Hematopoietic multipotent progenitor cell treated with erythropoietin and hydrocortisone succinate and interleukin-3 and kit ligand, for 17 days (in vitro differentiated cells): ENCODE results near the gene KHDRBS2.

Experiments
- DNase-seq: peaks from one replicate; pipeline ENCODE4 v3.0.0-alpha.2; 2015; ENCODE audit warnings: low spot score

Gene KHDRBS2

GRCh38 chr6:62013719-62014118 lies 272.3 kb downstream of the KHDRBS2 start:
- DNase-seq: no peak

GRCh38 chr6:62009445-62009844 lies 276.6 kb downstream of the KHDRBS2 start:
- DNase-seq: no peak

- DNase-seq: no peak
These were observed 296.4 kb downstream of the KHDRBS2 start for GRCh38 chr6:61989616-61990015.

GRCh38 chr6:61980622-61981021 lies 305.4 kb downstream of the KHDRBS2 start:
- DNase-seq: no peak

GRCh38 chr6:61977947-61978346 lies 308.1 kb downstream of the KHDRBS2 start:
- DNase-seq: no peak

- no peak for DNase-seq
These were observed 308.9 kb downstream of the KHDRBS2 start for GRCh38 chr6:61977099-61977498.

- no peak for DNase-seq
These were observed 326.8 kb downstream of the KHDRBS2 start for GRCh38 chr6:61959196-61959595.

- DNase-seq: no peak
These were observed 332.2 kb downstream of the KHDRBS2 start for GRCh38 chr6:61953851-61954250.

GRCh38 chr6:61951586-61951985 lies 334.4 kb downstream of the KHDRBS2 start:
- no peak for DNase-seq

- no peak for DNase-seq
These were observed 335.2 kb downstream of the KHDRBS2 start for GRCh38 chr6:61950811-61951210.

- DNase-seq: no peak
These were observed 336.1 kb downstream of the KHDRBS2 start for GRCh38 chr6:61949971-61950370.

- DNase-seq: no peak
These were observed 336.9 kb downstream of the KHDRBS2 start for GRCh38 chr6:61949161-61949560.

- DNase-seq: no peak
These were observed 338.6 kb downstream of the KHDRBS2 start for GRCh38 chr6:61947311-61947947.

- DNase-seq: no peak
These were observed 345.1 kb downstream of the KHDRBS2 start for GRCh38 chr6:61940919-61941318.

- DNase-seq: no peak
These were observed 350.7 kb downstream of the KHDRBS2 start for GRCh38 chr6:61935242-61935846.

- DNase-seq: no peak
These were observed 376.5 kb downstream of the KHDRBS2 start for GRCh38 chr6:61909486-61909885.

- no peak for DNase-seq
These were observed 384.3 kb downstream of the KHDRBS2 start for GRCh38 chr6:61901748-61902147.

- DNase-seq: no peak
These were observed 391.5 kb downstream of the KHDRBS2 start for GRCh38 chr6:61894536-61894935.

GRCh38 chr6:61887423-61887822 lies 398.6 kb downstream of the KHDRBS2 start:
- DNase-seq: no peak

- no peak for DNase-seq
These were observed 399.3 kb downstream of the KHDRBS2 start for GRCh38 chr6:61886608-61887259.

GRCh38 chr6:61869632-61870400 lies 416.2 kb downstream of the KHDRBS2 start:
- no peak for DNase-seq

- DNase-seq: no peak
These were observed 417.4 kb downstream of the KHDRBS2 start for GRCh38 chr6:61868507-61869080.
